Heart left ventricle (tissue), 13 donors: Measurements from ENCODE around the gene POLR2J2.
"Not testable (repeated sequence)": the region's sequence is repeated elsewhere in the genome, so short reads cannot be mapped to it uniquely, and the experiment has no call there.

Source experiments
- CTCF ChIP-seq, 12 donors: fragments of 200-600 bp; sonication (generic) in 4 of 12; IDR thresholded peaks; one replicate each; pipeline versions ENCODE4 v1.5.0 to v1.8.0; 2018 to 2022; ENCODE audit warnings: antibody characterized with exemption in 12 of 12, mild to moderate bottlenecking in 5 of 12
- POLR2A ChIP-seq, 2 donors: fragments of 450-650 bp; IDR thresholded peaks; one replicate each; pipeline ENCODE4 v1.6.1; 2017; ENCODE audit warnings: antibody characterized with exemption in 2 of 2, mild to moderate bottlenecking in 2 of 2, moderate library complexity in 2 of 2
- donor health status: ischemic (EF 13 %, LVEDD 7.1; RV severe dilation, severe dysfunction).
- donor health status: DM: no; HTN: yes; CAD: no.
- donor health status: DM: no; HTN: no; CAD: no.
- donor health status: ischemic (EF 25% LVEDD 6.9; RV normal size, moderate dysfunction).
- donor health status: ischemic (EF 25% LVEDD 5.7; RV mildly dilated, moderate dysfunction).
- donor health status: ischemic (EF 35%, LVEDD 5.7; RV mildly dilated, moderate dysfunction).
- donor health status: nonischemic (EF 11% LVEDD 7.7; RV severe dilation, severe dysfunction).
- donor health status: DM: yes; HTN: yes; CAD: no.
- donor health status: PGD.
- donor health status: ischemic (EF 29% LVEDD 5.4; RV normal size, mild dysfunction).
- donor health status: nonischemic (EF 23%, LVEDD 6.1; RV moderate dilation, normal function).

- not testable (repeated sequence) for TF ChIP-seq POLR2A, CTCF (IDR thresholded peaks at IDR 0.05)
Measured at GRCh38 chr7:102713011-102713690, 41.7 kb upstream of the POLR2J2 start.
